ENCODE measurements around the gene CD320.
"Not testable (repeated sequence)": the region's sequence is repeated elsewhere in the genome, so short reads cannot be mapped to it uniquely, and the experiment has no call there.

Gene CD320

GRCh38 chr19:8333767-8334457 is 25.8 kb upstream of the CD320 start:
- no peak for DNase-seq (ENCODE audit: low spot score)

GRCh38 chr19:8332976-8333766 is 25.0 kb upstream of the CD320 start:
- DNase-seq (ENCODE audit: low spot score): no peak

- no peak for DNase-seq (ENCODE audit: low spot score)
Observed at GRCh38 chr19:8331263-8331845, 23.2 kb upstream of the CD320 start.

GRCh38 chr19:8329996-8330395 is 21.8 kb upstream of the CD320 start:
- DNase-seq (ENCODE audit: low spot score): no peak

GRCh38 chr19:8325454-8325853 is 17.3 kb upstream of the CD320 start:
- DNase-seq (ENCODE audit: low spot score): no peak

- DNase-seq (ENCODE audit: low spot score): no peak
Observed at GRCh38 chr19:8324186-8325050, 16.3 kb upstream of the CD320 start.

GRCh38 chr19:8323781-8324185 is 15.6 kb upstream of the CD320 start:
- DNase-seq (ENCODE audit: low spot score): no peak

GRCh38 chr19:8322638-8322997 is 14.5 kb upstream of the CD320 start:
- no peak for DNase-seq (ENCODE audit: low spot score)

GRCh38 chr19:8321986-8322637 is 14.0 kb upstream of the CD320 start:
- DNase-seq (ENCODE audit: low spot score): no peak

GRCh38 chr19:8321067-8321985 is 13.2 kb upstream of the CD320 start, which contains the start of the genes NDUFA7 and RPS28:
TSS of gene NDUFA7 (minus strand) at chr19:8321375. CDS start at chr19:8321358, 17 bp downstream.
TSS of gene RPS28 (plus strand) at chr19:8321496. CDS start at chr19:8321531, 35 bp downstream.
- DNase-seq (ENCODE audit: low spot score): peak; percentile 90

- no peak for DNase-seq (ENCODE audit: low spot score)
Observed at GRCh38 chr19:8320564-8321066, 12.5 kb upstream of the CD320 start.

GRCh38 chr19:8319807-8320520 is 11.8 kb upstream of the CD320 start:
- DNase-seq (ENCODE audit: low spot score): no peak

- DNase-seq (ENCODE audit: low spot score): not testable (repeated sequence)
Observed at GRCh38 chr19:8318835-8319234, 10.7 kb upstream of the CD320 start.

GRCh38 chr19:8316351-8317125 is 8.4 kb upstream of the CD320 start:
- DNase-seq (ENCODE audit: low spot score): no peak

GRCh38 chr19:8314981-8315640 is 7.0 kb upstream of the CD320 start:
- DNase-seq (ENCODE audit: low spot score): not testable (repeated sequence)

- DNase-seq (ENCODE audit: low spot score): no peak
Observed at GRCh38 chr19:8311461-8312260, 3.5 kb upstream of the CD320 start.

Data from SK-N-DZ (cell line).